Measurements from ENCODE around the gene COL20A1.

GRCh38 chr20:63254232-63254605 lies 38.8 kb upstream of the COL20A1 start, which contains the start of gene NKAIN4:
- no peak for TF ChIP-seq CTCF (IDR thresholded peaks at IDR 0.05)
- no peak for TF ChIP-seq POLR2A (IDR thresholded peaks at IDR 0.05)
